Peyer's patch (tissue), 4 donors: ENCODE data around the gene NFRKB.

ENCODE experiments used
- CTCF ChIP-seq, 6 experiments: fragments of 450-650 bp in 4 of 6; fragments of 200-600 bp in 2 of 6; sonication (generic) in 1 of 6; IDR thresholded peaks; one replicate each; pipeline ENCODE4 v1.5.1; 2017 to 2019; ENCODE audit warnings: antibody characterized with exemption in 6 of 6, mild to moderate bottlenecking in 3 of 6, moderate library complexity in 1 of 6
- POLR2A ChIP-seq, 2 donors: fragments of 450-650 bp; IDR thresholded peaks; one replicate each; pipeline ENCODE4 v1.5.1; 2017; ENCODE audit warnings: antibody characterized with exemption in 2 of 2, mild to moderate bottlenecking in 2 of 2, moderate library complexity in 2 of 2

- no peak for TF ChIP-seq POLR2A (IDR thresholded peaks at IDR 0.05)
- TF ChIP-seq CTCF (IDR thresholded peaks at IDR 0.05), result no peak
Observed at GRCh38 chr11:129864811-129865210, 30.6 kb downstream of the NFRKB start.
